Glomerular visceral epithelial cell (primary cell): Measurements from ENCODE around the gene HNRNPA2B1.
"Not testable (repeated sequence)": the region's sequence is repeated elsewhere in the genome, so short reads cannot be mapped to it uniquely, and the experiment has no call there.

Experiments
- DNase-seq: peaks from one replicate; pipeline ENCODE4 v3.0.0-alpha.2; 2016; ENCODE audit errors: extremely low spot score

HNRNPA2B1 gene

DNA sequence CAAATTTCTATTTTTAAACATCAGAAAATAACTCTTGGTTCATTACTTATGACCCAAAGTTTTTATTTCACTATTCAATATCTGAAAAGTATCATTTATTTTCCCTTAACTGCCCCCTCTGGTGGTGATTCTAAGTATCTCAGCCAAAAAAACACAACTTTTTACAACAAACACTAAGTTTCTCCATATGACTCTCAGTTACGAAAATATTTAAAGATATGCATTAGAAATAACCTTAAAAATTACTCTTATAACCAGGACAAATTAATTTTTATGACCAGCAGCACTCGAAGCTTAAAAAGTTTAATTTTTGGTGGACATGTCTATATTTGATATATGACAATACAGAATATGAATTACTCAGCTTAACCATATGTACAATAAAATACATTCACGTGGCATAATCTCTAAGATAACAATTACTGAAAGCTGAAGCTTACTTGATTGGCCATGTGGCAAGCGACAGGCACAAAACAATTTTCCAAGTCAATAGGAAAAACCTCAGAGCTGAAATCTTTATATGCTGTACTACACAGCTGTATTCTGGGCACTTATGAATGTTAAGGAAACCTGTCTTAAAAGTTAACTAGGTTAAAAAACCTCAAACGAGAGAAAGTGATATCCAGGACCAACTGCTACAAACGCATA, 2.3 kb downstream of the HNRNPA2B1 start:
- DNase-seq = peak; percentile 58

DNA sequence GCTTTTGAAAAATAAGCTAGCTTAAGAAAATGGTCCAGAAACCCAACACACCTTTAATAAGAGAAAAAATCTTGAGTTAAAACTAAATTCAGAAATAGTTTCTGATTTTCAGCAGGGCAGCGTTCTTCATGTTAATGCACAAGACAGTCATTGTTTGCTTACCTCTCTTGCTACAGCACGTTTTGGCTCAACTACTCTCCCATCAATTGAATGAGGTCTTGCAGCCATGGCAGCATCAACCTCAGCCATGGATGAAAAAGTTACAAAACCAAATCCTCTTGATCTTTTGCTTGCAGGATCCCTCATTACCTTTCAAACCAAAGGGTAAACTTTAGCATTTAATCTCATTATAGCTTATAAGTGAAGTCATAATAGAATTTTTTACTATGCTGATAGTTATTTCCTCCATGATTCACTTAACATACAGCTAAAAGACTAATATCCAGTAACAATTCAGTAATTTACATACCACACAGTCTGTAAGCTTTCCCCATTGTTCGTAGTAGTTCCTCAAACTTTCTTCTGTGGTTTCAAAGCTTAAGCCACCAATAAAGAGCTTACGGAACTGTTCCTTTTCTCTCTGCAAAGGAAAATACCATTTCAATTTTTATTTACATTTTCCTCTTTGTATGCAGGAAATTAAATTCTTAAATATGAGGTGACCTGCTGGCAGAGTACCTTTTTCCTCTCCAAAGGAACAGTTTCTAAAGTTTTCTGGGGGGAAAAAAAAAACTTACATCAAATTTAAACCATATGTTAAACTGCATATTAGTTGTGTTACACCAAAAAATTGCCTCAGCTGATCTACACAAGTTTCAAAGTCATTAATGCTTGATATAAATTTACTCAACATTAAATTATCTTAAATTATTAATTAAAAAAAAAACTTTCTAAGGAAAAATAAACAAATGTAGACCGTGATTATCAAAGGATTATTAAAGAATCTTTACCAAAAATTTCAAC, 3.1 kb downstream of the HNRNPA2B1 start:
- DNase-seq = no peak

DNA sequence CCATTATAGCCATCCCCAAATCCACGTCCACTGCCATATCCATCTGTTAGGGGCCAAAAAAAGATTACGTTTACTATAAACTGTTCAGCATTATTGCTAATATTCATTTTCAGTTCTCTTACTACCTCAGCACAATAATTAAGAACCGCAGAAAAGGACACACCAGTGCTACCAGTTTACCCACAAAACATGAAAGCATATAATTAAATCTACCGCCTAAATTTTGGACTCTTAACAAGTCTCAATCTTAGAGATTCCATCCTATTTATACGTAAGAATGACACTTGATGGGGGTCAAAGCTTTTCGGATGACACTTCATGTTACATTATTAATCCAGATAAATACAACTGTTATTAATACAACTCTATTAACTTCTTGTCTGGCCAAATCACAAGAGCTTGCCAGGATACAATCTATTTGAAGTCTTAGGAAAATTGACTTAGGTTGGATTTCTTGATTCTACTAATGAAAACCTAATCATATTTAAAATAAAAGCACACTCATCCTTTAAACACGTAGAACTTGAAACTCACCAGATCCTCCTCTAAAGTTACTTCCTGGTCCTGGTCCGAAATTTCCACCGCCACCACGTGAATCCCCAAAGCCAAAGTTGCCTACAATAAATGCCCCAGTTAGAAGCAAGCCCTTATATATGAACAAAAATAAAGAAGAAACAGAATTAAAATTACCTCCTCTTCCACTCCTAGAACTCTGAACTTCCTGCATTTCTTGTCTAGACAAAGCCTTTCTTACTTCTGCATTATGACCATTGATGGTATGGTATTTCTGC, 4.5 kb downstream of the HNRNPA2B1 start:
- DNase-seq = no peak

DNA sequence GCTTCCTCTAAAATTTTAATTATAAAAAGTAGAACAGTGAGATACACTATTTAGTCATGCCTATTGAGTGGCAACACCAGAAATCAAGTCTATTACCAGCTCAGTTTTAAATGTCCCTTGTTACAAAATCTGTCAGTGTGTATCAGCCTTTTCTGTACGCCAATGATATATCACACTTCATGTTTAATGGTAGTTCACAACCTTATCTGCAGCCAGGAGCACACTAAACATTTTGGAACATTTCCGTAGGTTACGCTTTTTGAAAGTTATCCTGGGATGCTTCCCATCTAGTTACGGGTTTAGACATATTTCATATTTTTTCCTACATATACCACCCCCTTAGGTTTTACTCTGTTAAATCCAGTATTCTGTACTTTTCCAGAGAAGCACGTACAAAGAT, 5.4 kb downstream of the HNRNPA2B1 start:
- DNase-seq = no peak

DNA sequence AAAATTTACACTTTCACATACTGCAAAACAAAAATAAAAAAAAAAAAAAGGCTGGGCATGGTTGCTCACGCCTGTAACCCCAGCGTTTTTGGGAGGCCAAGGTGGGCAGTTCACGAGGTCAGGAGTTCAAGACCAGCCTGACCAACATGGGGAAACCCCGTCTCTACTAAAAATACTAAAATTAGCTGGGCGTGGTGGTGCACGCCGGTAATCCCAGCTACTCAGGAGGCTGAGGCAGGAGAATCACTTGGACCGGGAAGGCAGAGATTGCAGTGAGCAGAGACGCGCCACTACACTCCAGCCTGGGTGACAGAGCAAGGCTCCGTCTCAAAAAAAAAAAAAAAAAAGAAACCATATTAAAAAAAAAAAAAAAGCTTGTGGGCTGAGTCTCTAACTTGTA, 5.8 kb downstream of the HNRNPA2B1 start:
- DNase-seq = not testable (repeated sequence)

DNA sequence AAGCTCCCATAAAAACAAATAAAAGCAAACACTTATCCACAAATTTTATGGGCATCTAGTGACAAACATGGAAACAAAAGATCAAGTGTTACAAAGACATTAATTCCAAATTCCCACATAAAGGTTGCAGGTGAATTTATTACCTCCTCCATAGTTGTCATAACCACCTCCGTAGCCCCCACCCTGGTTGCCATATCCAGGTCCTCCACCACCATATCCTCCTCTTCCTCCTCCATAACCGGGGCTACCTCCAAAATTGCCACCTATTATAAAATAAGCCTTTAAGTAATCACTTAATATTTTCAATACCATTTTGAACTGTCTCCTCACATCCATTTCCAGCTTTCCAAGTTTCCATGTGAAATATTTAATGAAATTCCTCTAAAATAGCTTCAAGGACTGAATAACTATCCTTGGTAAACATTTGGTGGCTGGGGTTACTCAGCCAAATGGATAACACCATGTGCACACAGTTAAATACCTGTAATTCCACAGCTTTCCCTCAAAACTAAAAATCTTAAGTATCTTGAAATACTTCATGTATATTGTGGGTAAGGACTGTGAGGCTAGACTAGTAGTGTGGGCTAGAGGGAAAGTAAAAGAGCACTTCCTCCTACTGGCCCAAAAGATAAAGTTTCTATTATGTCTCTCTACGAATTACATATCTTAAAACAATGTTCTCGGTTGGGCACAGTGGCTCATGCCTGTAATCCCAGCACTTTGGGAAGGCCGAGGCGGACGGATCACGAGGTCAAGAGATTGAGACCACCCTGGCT, 6.9 kb downstream of the HNRNPA2B1 start:
- no peak for DNase-seq

DNA sequence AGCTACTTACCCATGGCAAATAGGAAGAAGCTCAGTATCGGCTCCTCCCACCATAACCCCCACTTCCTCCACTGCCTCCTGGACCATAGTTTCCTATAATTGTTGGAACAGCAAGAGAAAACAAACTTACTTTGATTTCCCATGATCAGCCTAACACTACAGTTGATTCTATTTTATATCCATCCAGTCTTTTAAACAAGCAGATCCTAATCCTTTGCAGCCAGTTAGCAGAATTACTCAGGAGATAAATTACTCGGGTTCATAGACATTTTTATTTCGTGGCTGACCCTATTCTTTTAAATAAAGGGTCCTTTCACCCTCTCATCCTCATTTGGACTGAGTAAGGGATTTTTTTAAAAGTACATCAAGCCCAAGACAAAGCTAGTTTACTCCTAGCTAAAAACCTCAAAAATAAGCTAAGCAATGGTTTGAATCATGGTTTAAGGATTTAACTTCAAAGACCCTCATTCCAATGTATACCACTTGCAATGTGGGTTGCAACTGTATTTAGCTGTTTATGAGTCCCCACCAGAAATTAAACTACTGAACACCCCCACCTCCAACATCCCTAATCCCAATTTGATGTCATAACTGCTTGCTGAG, 8.0 kb downstream of the HNRNPA2B1 start:
- DNase-seq = no peak

DNA sequence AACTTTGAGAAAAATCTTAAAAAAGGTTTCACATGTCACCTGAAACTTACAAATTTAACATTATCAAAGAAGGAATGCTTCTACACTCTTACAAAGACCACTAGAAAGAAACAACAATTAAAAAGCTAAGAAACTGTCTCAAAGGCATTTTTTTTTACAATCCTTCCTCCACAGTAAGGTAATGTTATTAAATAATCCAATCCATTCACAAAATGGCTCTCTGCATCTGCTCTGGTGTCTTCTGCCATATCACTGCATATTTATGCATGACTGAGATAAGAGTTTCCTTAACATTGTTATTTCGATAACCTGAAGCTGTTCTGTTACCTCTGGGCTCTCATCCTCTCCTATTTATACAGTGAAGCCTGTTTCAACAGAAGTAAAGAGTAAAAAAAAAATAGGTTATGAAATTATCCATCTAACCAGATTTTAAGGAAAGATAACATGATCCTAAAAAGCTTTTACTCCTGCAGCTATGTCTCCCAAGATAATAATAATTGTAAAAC, 8.5 kb downstream of the HNRNPA2B1 start:
- DNase-seq = no peak

DNA sequence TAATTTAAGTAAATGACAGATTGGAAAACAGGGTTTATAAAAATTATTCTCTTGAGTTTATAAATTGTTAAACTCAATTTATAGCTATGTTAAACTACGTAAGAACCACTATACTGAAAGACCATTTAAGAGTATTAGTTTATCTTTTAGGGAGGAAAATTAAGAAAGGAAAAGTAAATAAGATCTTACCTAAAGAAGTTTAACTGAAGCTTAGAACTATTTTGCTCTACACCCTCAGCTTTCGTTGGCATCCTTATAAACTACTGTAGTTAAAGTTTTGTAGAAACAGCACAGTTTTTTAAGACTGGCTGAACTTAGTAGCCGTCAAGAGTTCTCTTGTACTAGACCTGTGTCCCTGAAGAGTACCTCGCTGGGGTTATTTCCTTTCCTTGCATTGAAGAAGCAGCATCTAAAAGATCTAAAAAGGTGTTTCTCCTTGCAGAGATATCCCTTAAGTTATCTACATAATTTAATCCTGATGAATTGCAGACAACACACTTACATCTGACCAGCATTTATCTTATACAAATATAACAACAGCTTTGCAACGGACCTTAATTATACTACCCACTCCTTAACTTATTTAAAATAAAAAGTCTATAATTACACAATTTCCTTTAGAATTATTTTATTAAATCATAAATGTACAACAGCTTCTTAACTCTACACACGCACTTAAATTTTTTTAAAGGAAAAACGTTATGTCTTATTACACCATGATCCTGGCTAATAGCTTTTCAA, 9.1 kb downstream of the HNRNPA2B1 start:
- DNase-seq = no peak

DNA sequence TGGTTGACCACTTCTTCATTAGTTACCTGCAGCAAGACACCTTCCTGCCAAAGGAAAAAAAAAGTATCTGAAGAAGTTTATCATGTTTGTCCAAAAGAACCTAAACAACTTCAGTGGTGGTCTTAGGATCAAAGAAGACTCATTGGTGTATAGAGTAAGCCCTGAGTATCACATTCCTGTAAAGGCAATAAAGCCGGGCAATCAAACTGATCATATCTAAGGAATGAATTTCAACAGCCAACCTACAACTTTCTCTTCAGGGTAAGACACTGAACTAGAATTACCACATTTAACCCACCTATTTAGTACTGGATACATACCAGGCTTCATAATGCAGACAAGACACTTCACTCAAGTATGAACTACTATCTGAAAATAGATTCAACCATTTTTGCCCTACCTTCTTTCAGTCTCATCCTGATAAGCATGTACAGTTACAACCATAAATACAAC, 10.1 kb downstream of the HNRNPA2B1 start:
- DNase-seq = no peak

DNA sequence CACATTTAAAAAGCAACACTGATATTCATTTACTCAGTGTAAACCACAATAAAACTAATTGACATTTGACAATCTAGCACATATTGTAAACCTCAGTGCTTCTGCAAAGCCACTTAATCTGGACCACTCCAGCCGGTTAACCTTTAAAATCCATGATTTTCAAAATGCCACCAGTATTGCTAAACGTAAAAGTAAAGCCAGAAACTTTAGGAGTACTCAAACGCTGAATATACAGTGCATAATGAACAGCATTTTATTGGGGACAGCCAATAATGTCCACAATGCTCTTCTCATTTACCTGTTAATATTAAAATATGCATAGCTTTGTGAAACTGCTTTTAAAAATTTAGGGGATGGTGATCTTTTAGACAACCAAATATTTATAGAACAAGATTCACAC, 10.8 kb downstream of the HNRNPA2B1 start:
- DNase-seq = no peak

DNA sequence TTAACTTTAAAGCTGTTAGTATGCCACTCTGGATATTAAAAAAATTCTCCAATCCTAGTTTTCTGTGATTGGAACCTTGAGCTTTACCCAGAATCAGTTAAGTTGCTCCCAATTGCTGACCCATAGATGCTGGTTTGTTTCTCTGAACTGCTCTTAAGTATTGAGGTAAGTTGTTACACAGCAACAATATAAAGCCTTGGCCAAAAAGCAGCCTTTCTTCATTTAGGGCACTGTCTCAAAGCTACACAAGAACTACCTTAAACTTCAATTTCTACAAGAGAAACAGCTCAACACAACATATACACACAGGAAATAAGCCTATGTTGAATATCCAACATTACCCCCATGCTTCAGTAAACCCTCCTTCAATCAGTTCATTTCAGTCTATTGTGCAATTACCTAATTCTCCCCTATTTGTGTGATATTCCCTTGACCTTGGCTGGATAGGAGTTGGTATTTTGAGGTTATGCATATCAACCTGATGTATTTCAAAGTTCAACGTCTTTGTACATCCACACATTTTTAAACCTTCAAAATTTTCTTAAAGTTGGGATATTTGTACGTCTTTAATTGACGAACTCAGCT, 11.5 kb downstream of the HNRNPA2B1 start:
- no peak for DNase-seq

DNA sequence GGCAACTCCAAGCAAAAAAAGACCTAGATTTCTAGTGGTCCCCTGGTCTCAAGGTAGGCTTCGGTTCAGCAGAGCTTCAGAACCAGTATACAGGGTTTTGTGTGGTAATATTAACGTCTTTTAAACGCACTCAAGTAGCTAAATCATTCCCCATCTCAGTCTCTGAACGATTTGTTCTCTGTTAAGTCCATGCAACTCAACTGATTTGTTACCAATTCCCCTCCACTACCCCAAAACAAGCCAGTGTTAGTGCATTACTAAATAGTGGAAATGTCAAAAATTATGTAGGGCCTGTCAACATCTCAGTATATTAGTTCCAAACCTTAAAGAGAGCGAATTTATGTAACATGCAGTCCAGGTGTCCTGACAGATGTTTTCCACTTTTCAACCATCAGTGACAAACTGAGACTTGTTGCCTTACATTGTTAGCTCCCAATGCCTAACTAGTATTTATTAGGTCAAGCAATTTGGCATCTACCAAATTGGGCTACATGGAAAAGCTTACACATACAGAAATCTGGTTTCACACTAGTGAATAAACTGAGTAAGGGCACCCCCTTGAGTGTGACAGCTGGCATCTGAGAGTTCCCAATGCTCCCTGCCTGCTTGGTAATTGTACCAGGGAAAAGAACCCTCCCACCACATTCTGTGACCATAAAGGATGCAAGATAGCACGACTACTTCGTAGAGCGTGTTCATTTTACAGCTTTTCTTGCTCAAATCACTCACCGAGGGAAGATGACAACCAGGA, 12.2 kb downstream of the HNRNPA2B1 start:
- no peak for DNase-seq

DNA sequence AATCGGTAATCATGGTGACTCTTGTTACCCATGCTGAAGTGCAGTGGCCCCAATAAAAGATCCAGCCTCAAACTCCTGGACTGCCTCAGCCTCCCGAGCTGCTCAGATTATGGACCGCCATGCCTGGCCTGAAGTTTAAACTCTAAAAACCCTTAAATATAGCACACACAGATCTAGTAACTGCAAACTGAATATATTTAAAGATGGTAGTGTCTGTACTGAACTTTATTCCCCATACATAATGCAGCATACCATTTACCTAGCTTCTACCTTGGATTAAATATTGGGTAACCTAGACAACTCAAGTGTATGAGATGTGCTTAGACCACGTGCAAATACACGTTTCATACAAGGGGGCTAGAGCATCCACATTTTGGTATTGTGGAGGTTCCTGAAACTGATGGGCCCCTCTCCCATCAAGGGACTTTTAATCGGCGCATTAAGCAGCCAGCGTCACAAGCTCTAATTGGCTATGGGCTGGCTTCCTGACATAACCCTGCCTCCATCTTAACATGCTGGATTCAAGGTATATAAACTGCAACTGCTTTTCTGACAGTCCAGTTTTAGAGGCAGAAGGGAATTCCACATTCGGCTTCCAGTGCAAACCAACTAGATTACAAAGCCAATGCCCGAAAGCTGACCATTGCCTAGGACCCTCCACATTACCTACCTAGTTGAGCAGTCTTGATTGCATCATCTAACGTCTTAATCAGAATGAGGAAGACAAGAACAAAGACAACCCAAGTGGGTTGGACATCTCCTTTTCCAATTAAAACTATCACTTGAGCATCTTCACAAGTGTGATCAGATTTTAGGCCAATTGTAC, 13.0 kb downstream of the HNRNPA2B1 start:
- no peak for DNase-seq

DNA sequence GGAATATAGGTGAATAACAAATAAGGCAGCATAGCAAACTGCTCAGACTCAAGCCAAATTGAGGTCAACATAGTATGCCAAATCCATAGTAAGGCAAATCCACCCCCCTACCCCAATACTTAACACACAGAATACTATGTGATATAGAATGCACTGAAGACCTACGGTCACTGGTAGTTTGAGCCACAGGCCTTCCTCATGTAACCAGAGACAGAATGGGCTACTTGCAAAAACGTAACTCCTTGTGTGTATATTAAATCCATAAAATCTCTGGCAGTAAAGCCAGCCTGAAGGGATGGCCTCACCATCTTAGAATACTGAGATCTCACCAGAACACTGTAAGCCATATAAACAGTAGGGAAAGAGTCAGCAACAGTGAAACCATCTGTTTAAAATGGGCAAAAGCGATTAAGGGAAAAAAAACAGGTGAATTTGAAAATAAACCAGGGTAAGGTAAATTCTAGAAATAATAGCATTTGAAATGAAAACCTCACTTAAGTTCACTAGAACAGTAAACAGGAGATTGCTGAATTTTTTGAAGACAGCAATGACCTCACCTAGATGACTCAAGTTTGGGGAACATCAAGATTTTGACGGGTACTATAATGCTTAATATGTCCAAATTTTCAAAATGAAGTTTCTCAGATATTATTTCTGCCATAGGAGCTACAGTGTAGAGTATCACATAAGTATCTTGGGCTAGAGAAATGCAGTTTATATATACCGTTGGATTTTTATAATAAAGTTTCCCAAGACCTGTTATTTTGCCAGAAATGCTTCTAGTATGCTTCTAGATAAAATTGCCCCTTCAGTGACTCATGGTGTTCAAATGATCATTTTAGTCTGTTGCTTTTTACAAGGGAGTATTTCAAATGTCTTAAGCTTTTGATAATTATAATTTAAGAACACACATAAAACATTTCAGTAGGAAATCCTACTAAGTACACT, 13.9 kb downstream of the HNRNPA2B1 start:
- DNase-seq = no peak

DNA sequence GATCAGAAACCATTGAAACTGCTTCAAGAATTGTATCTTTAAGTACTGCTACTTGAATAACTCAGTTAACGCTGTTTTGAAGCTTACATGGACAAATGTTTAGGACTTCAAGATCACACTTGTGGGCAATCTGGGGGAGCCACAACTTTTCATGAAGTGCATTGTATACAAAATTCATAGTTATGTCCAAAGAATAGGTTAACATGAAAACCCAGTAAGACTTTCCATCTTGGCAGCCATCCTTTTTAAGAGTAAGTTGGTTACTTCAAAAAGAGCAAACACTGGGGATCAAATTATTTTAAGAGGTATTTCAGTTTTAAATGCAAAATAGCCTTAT, 14.7 kb downstream of the HNRNPA2B1 start:
- no peak for DNase-seq
